Keratinocyte (primary cell): ENCODE measurements around the gene CTCFL. TPM values are rescaled to one million over a fixed set of nuclear protein-coding genes. Genes with fewer than 3 reads are reported as not detected.

Experiments used
- DNase-seq: peaks from one replicate; pipeline ENCODE4 v3.0.0-alpha.2; 2011; ENCODE audit warnings: low read depth, missing footprints, low spot score
- FAIRE-seq: peaks from 2 replicates; lab custom pipeline; 2011; peaks lifted over from hg19 to GRCh38; lab: Jason Lieb, UNC
- H2AFZ ChIP-seq: 2 replicates; pipeline ENCODE4 v1.6.0; 2012; ENCODE audit warnings: low read length, control low read depth, inconsistent platforms; ENCODE audit not compliant: control insufficient read depth
- H3K27ac ChIP-seq: 2 replicates; pipeline ENCODE4 v1.5.1; 2011; ENCODE audit warnings: low read length; ENCODE audit not compliant: control insufficient read depth, insufficient read depth
- H3K27me3 ChIP-seq: 3 replicates; pipeline ENCODE4 v1.6.0; 2011; ENCODE audit warnings: low read length; ENCODE audit not compliant: control insufficient read depth, insufficient read depth; ENCODE audit errors: extremely low read depth
- H3K36me3 ChIP-seq, 2 experiments: 2 replicates in 1 of 2; 3 replicates in 1 of 2; pipeline ENCODE4 v1.5.1; 2011; ENCODE audit warnings: low read length in 2 of 2, mild to moderate bottlenecking in 1 of 2; ENCODE audit not compliant: control insufficient read depth in 2 of 2, insufficient read depth in 2 of 2; ENCODE audit errors: extremely low read depth in 1 of 2
- H3K4me1 ChIP-seq: 3 replicates; pipeline ENCODE4 v1.5.1; 2011; ENCODE audit warnings: low read length; ENCODE audit not compliant: control insufficient read depth, insufficient read depth; ENCODE audit errors: extremely low read depth
- H3K4me2 ChIP-seq: 3 replicates; pipeline ENCODE4 v1.6.0; 2011; ENCODE audit warnings: low read depth, low read length; ENCODE audit not compliant: control insufficient read depth, insufficient read depth; ENCODE audit errors: extremely low read depth
- H3K4me3 ChIP-seq, 3 experiments: fragments of 200-600 bp in 1 of 3; sonication (generic) in 1 of 3; 2 replicates in 2 of 3; 3 replicates in 1 of 3; pipeline ENCODE4 v1.5.1; 2011 to 2016; ENCODE audit warnings: low read length in 3 of 3, mild to moderate bottlenecking in 3 of 3, control low read depth in 2 of 3, inconsistent platforms in 1 of 3, low read depth in 1 of 3, mixed read lengths in 1 of 3, mixed run types in 1 of 3, moderate library complexity in 1 of 3; ENCODE audit not compliant: control insufficient read depth in 2 of 3, insufficient read depth in 2 of 3; ENCODE audit errors: extremely low read depth in 1 of 3
- H3K79me2 ChIP-seq: 2 replicates; pipeline ENCODE4 v1.6.0; 2012; ENCODE audit warnings: low read length; ENCODE audit not compliant: control insufficient read depth, insufficient read depth
- H3K9ac ChIP-seq: 3 replicates; pipeline ENCODE4 v1.6.0; 2011; ENCODE audit warnings: low read length; ENCODE audit not compliant: control insufficient read depth, insufficient read depth; ENCODE audit errors: extremely low read depth
- H3K9me1 ChIP-seq: 3 replicates; pipeline ENCODE4 v1.6.0; 2011; ENCODE audit warnings: low read length; ENCODE audit not compliant: control insufficient read depth, insufficient read depth; ENCODE audit errors: extremely low read depth
- H3K9me3 ChIP-seq: 2 replicates; pipeline ENCODE4 v1.5.1; 2012; ENCODE audit warnings: low read depth, low read length; ENCODE audit not compliant: control insufficient read depth
- H4K20me1 ChIP-seq: 3 replicates; pipeline ENCODE4 v1.6.0; 2011; ENCODE audit warnings: low read length; ENCODE audit not compliant: control insufficient read depth, insufficient read depth; ENCODE audit errors: extremely low read depth
- CTCF ChIP-seq, 3 experiments: IDR thresholded peaks in 1 of 3; conservative IDR thresholded peaks in 1 of 3; optimal IDR thresholded peaks in 1 of 3; 2 replicates in 2 of 3; 3 replicates in 1 of 3; pipeline versions ENCODE3 to v1.5.1; 2011; ENCODE audit warnings: low read length in 3 of 3, mild to moderate bottlenecking in 3 of 3, moderate library complexity in 2 of 3, control low read depth in 1 of 3, inconsistent platforms in 1 of 3; ENCODE audit not compliant: insufficient read depth in 2 of 3; ENCODE audit errors: extremely low read depth in 1 of 3
- EZH2 ChIP-seq: IDR thresholded peaks from one replicate; pipeline ENCODE4 v1.6.1; 2012; ENCODE audit warnings: inconsistent platforms, mild to moderate bottlenecking, low read length, moderate library complexity
- dilution Hi-C: fragments of 300-500 bp; cut with MboI; formaldehyde crosslinking; loops from one replicate; pipeline ENCODE4 v1.7.0; 2020; ENCODE audit warnings: low sequenced_read_pairs; ENCODE audit not compliant: extremely low pct_ligation_motif_present
- polyA plus RNA-seq, 5 experiments: library from polyadenylated mRNA; depleted of rRNA in 3 of 5; stranded (reverse) in 3 of 5; stranded (forward) in 1 of 5; unstranded in 1 of 5; fragments of >200 nt; gene quantifications; 1 replicate in 1 of 5; 2 replicates in 3 of 5; 3 replicates in 1 of 5; pipeline versions ENCODE4 v1.2.1 to v1.2.3, GENCODE V29; 2011 to 2012; ENCODE audit warnings: missing spikeins in 2 of 5, low read depth in 1 of 5, low replicate concordance in 1 of 5

CTCFL gene
- polyA plus RNA-seq, 1 donor (not counting 4 experiments of a cell fraction or from before 2014, with no cell fraction given) = not detected

GRCh38 chr20:57564180-57564802 lies 39.4 kb upstream of the CTCFL start:
- Histone ChIP-seq H3K9me1 (no peaks in the 10 kb centered on the region), H2AFZ (no peak overlapping the region), H3K9me3 (no peaks in the 10 kb centered on the region), H3K4me1 (no peaks in the 10 kb centered on the region), H3K4me3 (no peak overlapping the region), H3K36me3 (no peaks in the 10 kb centered on the region), H3K79me2 (no peaks in the 10 kb centered on the region), H4K20me1 (no peaks in the 10 kb centered on the region), H3K27ac (no peak overlapping the region), H3K9ac (no peak overlapping the region), H3K4me2 (no peak overlapping the region), H3K27me3 (peaks cover 58% of the 10 kb centered on the region)
- dilution Hi-C loops = no loop called here
- FAIRE-seq (no peak), DNase-seq (no peak)
- TF ChIP-seq CTCF (optimal IDR thresholded peaks at IDR 0.05 in 1 of 3, IDR thresholded peaks at IDR 0.05 in 1 of 3, conservative IDR thresholded peaks at IDR 0.05 in 1 of 3; ENCODE audit: extremely low read depth in 1 of 3, insufficient read depth in 2 of 3, low read length in 3 of 3) (no peak), EZH2 (no peak)

GRCh38 chr20:57563522-57563921 lies 38.6 kb upstream of the CTCFL start:
- no peak overlapping the region for H3K9ac ChIP-seq
- H3K4me1 ChIP-seq = no peaks in the 10 kb centered on the region
- no peaks in the 10 kb centered on the region for H3K9me1 ChIP-seq
- no peak for TF ChIP-seq EZH2
- no peak for TF ChIP-seq CTCF (optimal IDR thresholded peaks at IDR 0.05 in 1 of 3, IDR thresholded peaks at IDR 0.05 in 1 of 3, conservative IDR thresholded peaks at IDR 0.05 in 1 of 3; ENCODE audit: extremely low read depth in 1 of 3, insufficient read depth in 2 of 3, low read length in 3 of 3)
- no peaks in the 10 kb centered on the region for H3K36me3 ChIP-seq
- dilution Hi-C loops = no loop called here
- no peak overlapping the region for H3K4me3 ChIP-seq
- H3K79me2 ChIP-seq = no peaks in the 10 kb centered on the region
- no peak overlapping the region for H2AFZ ChIP-seq
- DNase-seq (no peak), FAIRE-seq (no peak)
- no peaks in the 10 kb centered on the region for H4K20me1 ChIP-seq
- H3K4me2 ChIP-seq = no peak overlapping the region
- H3K9me3 ChIP-seq = no peaks in the 10 kb centered on the region
- H3K27me3 ChIP-seq = peaks cover 56% of the 10 kb centered on the region
- H3K27ac ChIP-seq = no peak overlapping the region
